SK-N-MC (cell line): ENCODE results near the gene AATK.

Experiments
- EZH2 ChIP-seq: fragments of 200-600 bp; sonication (generic); IDR thresholded peaks from one replicate; pipeline ENCODE4 v1.6.1; 2017; ENCODE audit warnings: antibody characterized with exemption
- FOXP2 ChIP-seq: optimal IDR thresholded peaks from 2 replicates; pipeline ENCODE3; 2011; ENCODE audit warnings: mild to moderate bottlenecking, moderate library complexity; ENCODE audit not compliant: insufficient read depth; ENCODE audit errors: extremely low read length, control extremely low read depth
- POLR2AphosphoS5 ChIP-seq: IDR thresholded peaks from 2 replicates; pipeline ENCODE4 v1.6.1; 2012; ENCODE audit warnings: mild to moderate bottlenecking, low read depth, low read length, borderline replicate concordance

DNA sequence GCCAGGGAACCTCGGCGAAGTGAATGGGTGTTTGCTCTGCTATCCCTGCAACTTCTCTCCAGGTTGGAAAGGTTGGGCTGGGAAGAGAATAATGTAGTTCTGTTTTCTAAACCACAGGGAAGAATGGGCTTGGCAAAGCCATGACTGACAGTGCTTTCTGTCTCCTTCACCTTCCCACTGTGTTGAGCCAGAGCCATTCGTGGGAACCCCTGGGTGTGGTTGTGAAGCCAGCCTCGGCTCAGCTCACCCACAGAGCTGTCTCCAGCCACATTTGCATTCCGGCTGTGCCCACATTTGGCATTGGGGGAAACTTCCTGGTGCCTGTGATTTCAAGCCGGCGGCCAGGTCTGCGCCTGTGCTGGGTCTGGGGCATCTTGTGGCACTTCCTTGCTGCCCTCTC, 91.1 kb downstream of the AATK start:
- TF ChIP-seq EZH2 (no peak), POLR2AphosphoS5 (no peak), FOXP2 (no peak)
